KBM-7 (cell line): ENCODE data around the gene KCNH8.

ENCODE experiments used
- DNase-seq: peaks from one replicate; pipeline ENCODE4 v3.0.0-alpha.2; 2015
- in situ Hi-C: fragments of 300-500 bp; cut with MboI; formaldehyde crosslinking; loops from 2 replicates; pipeline ENCODE4 v1.14.3; 2020; ENCODE audit warnings: low sequenced_read_pairs, low pct_unique_long_range_greater_than_20kb, mixed read lengths

Gene KCNH8

GRCh38 chr3:19338769-19339168, 190.5 kb downstream of the KCNH8 start:
- in situ Hi-C loops = no loop called here
- DNase-seq = no peak

GRCh38 chr3:19342389-19342788, 194.1 kb downstream of the KCNH8 start:
- in situ Hi-C loops = no loop called here
- DNase-seq = no peak

DNA sequence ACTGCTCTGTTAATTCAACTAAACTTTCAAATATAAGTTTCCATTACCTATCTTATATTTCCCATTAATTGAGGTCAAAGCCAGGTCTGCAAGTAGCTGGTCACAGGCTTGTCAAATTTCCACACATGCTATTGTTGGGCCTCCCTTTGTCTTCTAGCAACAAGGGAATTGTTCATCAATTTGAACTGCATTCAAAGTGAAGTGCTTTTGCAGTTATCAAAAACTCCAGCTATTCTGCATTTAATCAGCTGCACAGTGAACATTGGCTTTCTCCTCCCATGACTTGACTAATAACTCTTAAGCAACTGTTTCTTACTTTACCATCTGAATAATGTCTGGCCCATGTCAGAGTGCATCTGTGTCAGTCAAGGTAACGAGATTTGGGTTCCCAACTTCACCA, 198.4 kb downstream of the KCNH8 start:
- no peak for DNase-seq
- in situ Hi-C loops = no loop called here

DNA sequence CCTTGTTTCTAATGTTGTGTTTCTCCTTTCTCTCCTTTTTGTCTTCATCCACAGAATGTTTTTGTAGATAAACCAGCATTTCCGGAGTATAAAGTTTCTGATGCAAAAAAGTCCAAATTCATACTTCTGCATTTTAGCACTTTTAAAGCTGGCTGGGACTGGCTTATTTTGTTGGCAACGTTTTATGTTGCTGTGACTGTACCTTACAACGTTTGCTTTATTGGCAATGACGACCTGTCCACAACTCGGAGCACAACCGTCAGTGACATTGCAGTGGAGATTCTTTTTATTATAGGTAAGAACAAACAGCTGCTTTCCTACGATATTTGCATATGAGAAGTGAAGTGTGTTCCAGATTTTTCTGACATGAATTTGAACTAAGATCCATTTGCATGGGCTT, 199.4 kb downstream of the KCNH8 start:
- in situ Hi-C loops = no loop called here
- peak; percentile 6 for DNase-seq

- in situ Hi-C loops = no loop called here
- DNase-seq = no peak
These were observed 200.2 kb downstream of the KCNH8 start for GRCh38 chr3:19348500-19348899.

DNA sequence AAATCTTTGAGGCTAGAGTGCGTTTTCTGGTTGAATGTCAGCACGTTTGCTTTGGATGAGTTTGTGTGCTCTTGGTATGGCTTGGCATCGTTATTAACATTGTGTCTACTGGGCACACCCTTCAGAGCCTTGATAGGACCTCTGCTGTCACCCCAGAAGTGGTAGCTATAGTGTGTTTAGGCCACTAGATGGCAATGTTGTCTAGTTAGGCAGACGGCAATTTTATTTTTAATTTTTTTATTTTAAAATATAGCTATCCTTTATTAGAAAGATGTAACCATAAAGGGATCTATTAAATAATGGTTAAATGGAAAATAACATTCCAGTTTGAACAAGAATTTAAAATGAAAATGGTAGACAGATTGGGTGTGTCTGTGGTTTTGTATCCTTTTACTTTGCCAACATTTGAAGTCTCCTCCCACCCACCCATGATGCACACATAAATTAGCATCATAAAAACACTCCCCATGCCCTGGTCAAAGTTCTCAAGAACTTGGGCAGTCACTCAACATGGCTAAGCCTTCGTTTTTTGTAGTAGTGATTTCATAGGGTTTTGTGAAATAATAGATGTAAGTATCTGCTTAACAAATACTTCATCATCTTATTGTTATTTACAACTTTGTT, 200.7 kb downstream of the KCNH8 start:
- peak; percentile 15 for DNase-seq
- in situ Hi-C loops = no loop called here

GRCh38 chr3:19357947-19358346, 209.6 kb downstream of the KCNH8 start:
- DNase-seq = no peak
- in situ Hi-C loops = no loop called here

DNA sequence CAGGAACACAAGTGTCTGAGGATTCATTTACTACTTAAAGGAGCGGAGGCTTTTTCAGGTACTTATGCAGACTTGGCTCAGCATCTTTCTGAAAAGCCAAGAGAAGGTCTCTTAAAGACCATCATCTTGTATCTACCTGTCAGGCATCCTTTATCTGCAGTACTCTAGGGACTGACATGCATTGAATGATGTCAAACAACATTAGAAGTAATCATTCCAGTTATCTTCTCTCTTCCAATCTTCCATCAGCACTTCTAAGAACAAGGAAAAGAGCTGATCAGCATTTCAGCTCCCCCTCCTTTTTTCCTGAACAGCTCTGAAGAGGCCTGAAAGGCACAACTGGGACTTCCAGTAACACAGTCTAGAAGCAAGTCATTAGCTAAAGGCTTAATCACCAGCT, 214.8 kb downstream of the KCNH8 start:
- in situ Hi-C loops = no loop called here
- DNase-seq = no peak

- DNase-seq = no peak
- in situ Hi-C loops = no loop called here
These were observed 215.8 kb downstream of the KCNH8 start for GRCh38 chr3:19364148-19364547.

DNA sequence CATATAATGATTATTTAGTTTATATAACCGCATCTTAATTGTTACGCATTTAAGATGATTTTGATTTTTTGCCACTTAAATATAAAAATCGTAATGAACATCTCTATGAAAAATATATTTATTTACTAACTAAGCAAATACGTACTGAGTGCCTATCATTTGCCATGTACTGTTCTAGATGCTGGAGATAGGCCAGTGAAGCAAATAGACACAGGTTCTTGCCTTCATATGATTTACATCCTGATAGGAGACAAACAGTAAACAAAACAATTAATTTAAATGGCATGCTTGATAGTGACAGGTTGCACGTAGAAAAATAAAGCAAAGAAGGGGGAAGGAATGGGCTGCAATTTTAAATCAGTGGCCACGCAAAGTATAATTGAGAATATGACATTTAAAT, 217.2 kb downstream of the KCNH8 start:
- in situ Hi-C loops = no loop called here
- DNase-seq = no peak

DNA sequence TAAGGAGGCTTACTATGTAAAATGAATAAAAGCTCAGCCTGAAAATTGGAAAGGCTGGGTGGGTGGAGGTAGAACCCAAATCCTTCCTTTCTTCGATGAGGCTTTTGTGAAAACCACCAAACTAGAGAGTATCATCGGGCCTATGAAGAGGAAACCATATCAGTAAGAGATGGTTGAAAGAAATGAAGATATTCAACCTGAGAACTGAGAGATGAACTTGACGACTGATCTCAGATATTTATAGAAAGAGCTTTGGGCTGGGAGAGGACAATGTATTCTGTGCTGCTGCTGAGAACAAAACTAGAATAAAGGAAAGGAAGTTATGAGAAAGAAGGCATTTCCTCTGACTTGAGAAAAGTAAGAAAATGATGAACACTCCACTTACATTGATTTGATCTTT, 236.6 kb downstream of the KCNH8 start:
- in situ Hi-C loops = no loop called here
- no peak for DNase-seq

DNA sequence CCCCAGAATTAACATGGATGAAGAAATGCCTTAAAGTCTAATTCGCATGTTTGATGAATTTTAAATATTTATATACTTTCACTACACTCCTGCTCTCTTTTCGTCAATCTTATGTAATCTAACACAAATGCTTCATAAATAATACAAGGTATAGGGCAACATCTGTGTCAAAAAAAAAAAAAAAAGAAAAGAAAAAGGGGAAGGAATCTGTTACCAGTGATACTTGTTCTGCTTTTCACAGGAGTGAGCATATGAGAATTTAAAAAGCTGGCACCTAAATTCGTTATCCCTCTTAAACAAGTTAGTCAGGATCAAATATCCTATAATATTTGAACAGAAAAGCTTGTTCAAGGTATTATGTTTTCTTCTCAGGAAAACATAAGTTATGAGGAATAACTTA, 243.8 kb downstream of the KCNH8 start:
- DNase-seq = no peak
- in situ Hi-C loops = no loop called here

DNA sequence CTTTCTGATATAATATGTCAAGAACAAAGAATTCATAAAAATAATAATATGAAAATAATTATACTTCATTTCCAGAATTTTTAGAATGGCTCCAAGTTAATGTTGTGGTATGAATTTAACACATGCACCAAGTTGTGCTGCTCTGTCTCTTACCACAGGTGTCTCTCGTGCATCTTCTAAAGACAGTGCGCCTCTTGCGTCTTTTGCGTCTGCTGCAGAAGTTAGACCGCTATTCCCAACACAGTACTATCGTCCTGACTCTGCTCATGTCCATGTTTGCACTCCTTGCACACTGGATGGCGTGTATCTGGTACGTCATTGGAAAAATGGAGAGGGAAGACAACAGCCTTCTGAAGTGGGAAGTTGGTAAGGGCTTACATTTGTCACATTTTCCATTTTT, 246.6 kb downstream of the KCNH8 start:
- no peak for DNase-seq
- in situ Hi-C loops = no loop called here

DNA sequence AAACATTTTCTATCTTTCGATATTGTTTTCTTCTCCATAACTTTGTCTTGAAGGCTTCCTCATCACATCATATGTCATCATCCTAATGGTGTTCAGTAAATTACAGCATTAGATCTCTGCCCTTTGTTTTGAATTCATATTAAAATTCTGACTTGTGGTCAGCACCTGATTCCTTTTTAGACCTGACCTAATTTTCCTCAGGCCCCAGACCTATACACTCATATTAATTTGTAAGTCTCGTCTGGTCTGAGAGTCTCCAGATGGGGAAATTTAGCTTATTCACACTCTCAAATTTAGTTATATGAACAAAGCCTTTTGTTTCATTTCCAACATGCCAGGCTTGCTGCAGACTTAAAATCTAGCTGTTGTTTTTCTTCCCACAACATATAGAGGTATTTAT, 248.4 kb downstream of the KCNH8 start:
- DNase-seq = no peak
- in situ Hi-C loops = no loop called here

DNA sequence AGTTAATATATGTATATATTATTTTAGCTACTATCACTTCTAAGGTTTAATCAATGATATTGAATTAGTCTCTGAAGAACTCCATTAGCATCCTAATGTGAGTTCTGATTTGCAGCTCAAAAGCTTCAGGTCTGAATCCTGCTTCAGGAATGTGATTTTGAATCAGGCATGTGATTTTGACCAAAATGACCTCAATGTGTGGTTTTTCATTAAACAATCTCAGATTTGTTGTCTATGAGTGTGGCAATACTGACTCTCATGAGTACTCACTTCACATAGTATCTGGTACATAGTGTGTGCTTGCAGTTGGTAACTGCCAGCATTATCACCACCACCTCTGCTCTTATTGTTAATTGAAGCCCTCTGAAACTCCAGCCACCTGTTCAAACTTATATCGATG, 251.0 kb downstream of the KCNH8 start:
- in situ Hi-C loops = no loop called here
- no peak for DNase-seq

DNA sequence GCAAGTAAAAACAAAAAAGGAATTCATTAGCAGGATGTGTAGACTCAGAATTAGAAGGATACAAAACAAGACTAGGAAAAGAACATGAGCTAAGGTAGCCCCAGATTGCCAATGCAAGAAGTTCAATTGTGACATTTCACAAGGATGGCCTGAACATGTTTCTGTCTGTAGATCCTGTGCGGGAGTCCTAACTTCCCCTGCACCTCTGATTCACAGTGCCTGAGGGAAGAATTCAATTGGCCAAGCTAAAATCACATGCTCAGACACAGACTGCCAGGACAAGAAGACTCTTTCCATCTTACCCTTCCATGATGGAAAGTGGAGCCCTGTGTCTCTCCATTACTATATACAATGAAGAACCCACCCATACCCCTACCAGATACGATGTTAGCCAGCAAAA, 251.5 kb downstream of the KCNH8 start:
- DNase-seq = no peak
- in situ Hi-C loops = no loop called here

GRCh38 chr3:19420159-19420558, 271.8 kb downstream of the KCNH8 start:
- DNase-seq = no peak
- in situ Hi-C loops = no loop called here

DNA sequence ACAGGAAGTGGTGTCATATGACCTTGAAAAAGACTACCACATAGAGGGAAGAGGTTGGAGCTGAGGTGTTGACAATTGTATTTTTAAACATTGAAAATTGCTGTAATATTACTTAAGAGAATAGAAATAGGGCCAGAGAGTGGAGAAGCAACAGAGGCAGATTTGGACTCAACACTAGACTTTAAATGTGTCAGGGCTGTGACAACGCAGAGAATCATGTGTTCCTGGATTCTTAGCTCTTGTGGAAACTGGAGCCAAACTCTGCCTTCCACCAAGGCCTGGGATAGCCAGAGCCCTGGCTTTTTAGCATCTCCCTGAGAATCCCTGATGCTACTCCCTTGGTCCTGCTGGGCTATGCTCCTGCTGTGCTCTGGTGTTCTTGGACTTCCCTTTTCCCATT, 277.5 kb downstream of the KCNH8 start:
- DNase-seq = no peak
- in situ Hi-C loops = no loop called here

- in situ Hi-C loops = no loop called here
- DNase-seq = no peak
These were observed 279.3 kb downstream of the KCNH8 start for GRCh38 chr3:19427422-19428149.

GRCh38 chr3:19428729-19429128, 280.4 kb downstream of the KCNH8 start:
- DNase-seq = no peak
- in situ Hi-C loops = no loop called here

GRCh38 chr3:19432669-19433068, 284.4 kb downstream of the KCNH8 start:
- no peak for DNase-seq
- in situ Hi-C loops = no loop called here
